Measurements from ENCODE around the gene CSNK1D.

DNA sequence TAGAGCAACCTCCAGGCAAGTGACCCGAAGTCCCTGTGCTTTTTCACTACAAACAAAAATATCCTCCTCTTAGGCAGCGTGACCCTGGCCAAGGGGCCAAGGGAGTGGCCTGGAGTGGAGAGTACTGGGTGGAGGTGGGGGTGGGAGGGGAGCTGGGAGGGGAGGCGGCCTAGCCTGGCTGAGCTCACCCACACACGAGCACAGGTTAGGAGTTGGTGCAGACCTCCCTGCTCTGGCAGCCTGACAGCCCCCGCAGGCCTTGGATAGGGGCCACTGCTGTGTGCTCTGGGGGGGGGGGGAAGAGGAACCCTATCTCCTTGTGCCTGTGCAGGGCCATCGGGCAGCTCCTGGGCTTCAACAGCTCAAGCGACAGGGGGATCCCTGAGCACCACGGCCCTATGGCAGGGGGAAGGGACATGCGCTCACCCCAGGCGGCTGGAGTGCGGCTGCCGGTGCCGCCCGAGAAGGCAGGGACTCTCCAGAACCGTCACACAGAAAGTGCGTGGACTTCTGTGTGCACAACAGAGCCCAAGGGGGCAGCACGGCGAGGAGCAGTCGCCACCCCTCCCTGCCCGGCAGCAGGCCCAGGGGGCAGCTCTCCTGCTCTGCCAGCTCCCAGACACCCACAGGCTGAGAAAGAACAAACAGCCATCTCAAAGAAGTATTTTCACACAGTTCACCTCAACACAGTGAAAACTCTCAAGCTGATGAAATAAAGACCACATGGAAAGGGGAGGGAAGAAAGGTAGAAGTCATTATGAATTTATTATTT is 31.4 kb downstream of the CSNK1D start:
- no peak for TF ChIP-seq EZH2 (IDR thresholded peaks at IDR 0.05; ENCODE audit: borderline replicate concordance, low read depth, low read length, severe bottlenecking)
- TF ChIP-seq, protein P1, sequence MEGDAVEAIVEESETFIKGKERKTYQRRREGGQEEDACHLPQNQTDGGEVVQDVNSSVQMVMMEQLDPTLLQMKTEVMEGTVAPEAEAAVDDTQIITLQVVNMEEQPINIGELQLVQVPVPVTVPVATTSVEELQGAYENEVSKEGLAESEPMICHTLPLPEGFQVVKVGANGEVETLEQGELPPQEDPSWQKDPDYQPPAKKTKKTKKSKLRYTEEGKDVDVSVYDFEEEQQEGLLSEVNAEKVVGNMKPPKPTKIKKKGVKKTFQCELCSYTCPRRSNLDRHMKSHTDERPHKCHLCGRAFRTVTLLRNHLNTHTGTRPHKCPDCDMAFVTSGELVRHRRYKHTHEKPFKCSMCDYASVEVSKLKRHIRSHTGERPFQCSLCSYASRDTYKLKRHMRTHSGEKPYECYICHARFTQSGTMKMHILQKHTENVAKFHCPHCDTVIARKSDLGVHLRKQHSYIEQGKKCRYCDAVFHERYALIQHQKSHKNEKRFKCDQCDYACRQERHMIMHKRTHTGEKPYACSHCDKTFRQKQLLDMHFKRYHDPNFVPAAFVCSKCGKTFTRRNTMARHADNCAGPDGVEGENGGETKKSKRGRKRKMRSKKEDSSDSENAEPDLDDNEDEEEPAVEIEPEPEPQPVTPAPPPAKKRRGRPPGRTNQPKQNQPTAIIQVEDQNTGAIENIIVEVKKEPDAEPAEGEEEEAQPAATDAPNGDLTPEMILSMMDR (IDR thresholded peaks at IDR 0.05; ENCODE audit: borderline replicate concordance, extremely low read depth, low read length, poor library complexity, severe bottlenecking): no peak
